Adrenal gland (tissue), 5 donors: Measurements from ENCODE around the gene AOPEP.

Experiments
- CTCF ChIP-seq, 6 experiments: fragments of 450-650 bp in 4 of 6; fragments of 200-600 bp in 2 of 6; sonication (generic) in 1 of 6; IDR thresholded peaks; 1 replicate in 5 of 6; 2 replicates in 1 of 6; pipeline versions ENCODE4 v1.5.1 to v1.8.0; 2016 to 2021; ENCODE audit warnings: antibody characterized with exemption in 6 of 6, mild to moderate bottlenecking in 2 of 6, moderate library complexity in 1 of 6
- POLR2A ChIP-seq, 2 donors: fragments of 450-650 bp; IDR thresholded peaks; one replicate each; pipeline ENCODE4 v1.6.1; 2017; ENCODE audit warnings: antibody characterized with exemption in 2 of 2, mild to moderate bottlenecking in 2 of 2, moderate library complexity in 1 of 2
- donor health status: DM: no; HTN: no; CAD: no.

- TF ChIP-seq POLR2A (IDR thresholded peaks at IDR 0.05), result no peak
- no peak for TF ChIP-seq CTCF (IDR thresholded peaks at IDR 0.05)
Observed at GRCh38 chr9:95024097-95024671, 297.7 kb downstream of the AOPEP start.
